ENCODE measurements around the gene SNAI3. TPM values are rescaled to one million over a fixed set of nuclear protein-coding genes. Genes with fewer than 3 reads are reported as not detected.

Gene SNAI3
- total and polyA plus RNA-seq, 2 of the 8 experiments (the other 6 are each of a cell fraction or from before 2014, with no cell fraction given), result 8.5 to 13.3 TPM

DNA sequence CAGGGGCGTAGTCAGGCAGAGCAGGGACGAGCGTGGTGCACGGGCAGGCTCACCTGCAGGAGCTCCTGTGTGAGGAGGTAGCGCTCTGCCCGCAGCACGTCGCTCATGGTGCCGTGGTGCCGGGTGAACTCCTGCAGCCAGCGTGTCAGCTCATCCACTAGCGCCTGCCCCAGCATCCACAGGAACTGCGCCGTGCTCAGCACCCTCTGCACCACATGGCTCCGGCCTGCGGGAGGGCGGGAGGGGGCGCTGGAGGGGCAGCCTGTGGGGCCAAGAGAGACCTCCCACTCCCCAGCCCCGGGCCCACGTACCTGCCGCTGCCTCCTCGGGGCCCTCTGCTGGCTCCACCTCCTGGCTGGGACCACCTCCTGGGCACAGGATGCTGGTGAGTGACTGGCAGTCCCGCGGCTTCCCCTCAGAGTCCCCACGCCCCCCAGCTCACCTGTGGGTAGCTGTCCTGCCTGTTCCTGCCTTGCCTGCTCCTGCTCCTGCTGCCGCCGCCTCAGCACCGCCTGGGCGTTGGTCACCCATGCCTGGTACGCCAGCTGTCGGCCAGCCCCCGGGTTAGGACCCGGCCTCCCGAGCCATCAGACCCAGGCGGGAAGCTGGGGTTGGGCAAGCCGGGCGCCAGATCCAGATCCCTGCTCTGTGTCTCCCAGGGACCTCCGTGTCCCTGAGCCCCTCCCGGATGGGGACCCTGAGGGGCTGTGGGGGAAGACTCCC lies 36.6 kb upstream of the SNAI3 start:
- Histone ChIP-seq H2BK20ac (ENCODE audit: low read length) (no peak overlapping the region), H2BK15ac (ENCODE audit: low read length) (no peak overlapping the region), H3K27me3 (replicated peaks in 1 of 4; ENCODE audit: control insufficient read depth in 3 of 4, extremely low read depth in 1 of 4, insufficient read depth in 3 of 4, low read length in 3 of 4) (no peaks in the 10 kb centered on the region), H4K20me1 (replicated peaks in 1 of 2; ENCODE audit: control insufficient read depth in 1 of 2, insufficient read depth in 2 of 2, low read length in 2 of 2) (peaks cover 0 to 13% of the 10 kb centered on the region in 2 experiments), H3K23ac (ENCODE audit: insufficient read length) (no peak overlapping the region), H3K56ac (replicated peaks; ENCODE audit: insufficient read length, low read depth, low read length) (no peak overlapping the region), H2BK12ac (ENCODE audit: low read depth, low read length) (no peak overlapping the region), H3K79me2 (ENCODE audit: control insufficient read depth in 1 of 2, insufficient read depth in 2 of 2, low read length in 2 of 2) (no peaks in the 10 kb centered on the region), H2BK120ac (replicated peaks; ENCODE audit: low read depth, low read length) (no peak overlapping the region), H3K9ac (replicated peaks in 1 of 4; ENCODE audit: extremely low read depth in 1 of 4, low read depth in 3 of 4, low read length in 3 of 4) (no peak overlapping the region), H2AFZ (ENCODE audit: low read length) (no peak overlapping the region), H2AK5ac (ENCODE audit: low read depth, low read length) (no peak overlapping the region), H3K27ac (ENCODE audit: low read depth, low read length) (no peak overlapping the region), H3K18ac (ENCODE audit: extremely low read depth, low read length) (no peak overlapping the region), H3K14ac (ENCODE audit: insufficient read length) (no peak overlapping the region), H4K5ac (ENCODE audit: insufficient read length, low read depth, low read length) (no peak overlapping the region), H3K23me2 (ENCODE audit: low read depth, low read length) (no peaks in the 10 kb centered on the region), H2BK5ac (ENCODE audit: low read depth, low read length) (peak overlapping the region; percentile 52), H3K4me2 (ENCODE audit: insufficient read depth in 1 of 2, low read depth in 2 of 2, low read length in 2 of 2) (no peak overlapping the region), H3K4me1 (replicated peaks in 1 of 4; ENCODE audit: control insufficient read depth in 3 of 4, insufficient read depth in 4 of 4, low read length in 3 of 4) (no peaks in the 10 kb centered on the region), H3K9me3 (ENCODE audit: insufficient read depth in 2 of 2, low read depth in 1 of 2, low read length in 1 of 2) (no peaks in the 10 kb centered on the region), H4K8ac (ENCODE audit: extremely low read depth, insufficient read depth, low read length) (no peak overlapping the region), H3K36me3 (ENCODE audit: control insufficient read depth in 2 of 4, insufficient read depth in 4 of 4, low read length in 3 of 4) (peaks cover 0 to 30% (median 7%) of the 10 kb centered on the region in 4 experiments; a peak in 5 of 8 replicates), H3K4ac (replicated peaks; ENCODE audit: insufficient read length, low read depth, low read length) (no peak overlapping the region), H4K91ac (replicated peaks; ENCODE audit: insufficient read length, low read length) (no peak overlapping the region), H3K4me3 (ENCODE audit: extremely low read depth in 1 of 4, insufficient read depth in 2 of 4, low read depth in 3 of 4, low read length in 4 of 4) (no peak overlapping the region), H3K79me1 (ENCODE audit: low read depth, low read length) (no peaks in the 10 kb centered on the region)
- DNase-seq (ENCODE audit: low read depth in 1 of 2, low spot score in 2 of 2), result no peak
- ChIA-PET POLR2A (ENCODE audit: partially characterized antibody) (interaction anchor here (0.8 to 1.8 kb wide), 4 partner anchors 8 to 45 kb away, joined by 3 to 4 read pairs (median 4); no protein-coding TSS in a partner anchor), CTCF (ENCODE audit: partially characterized antibody) (interaction anchor here (1.1 to 4.5 kb wide), 4 partner anchors 14 to 69 kb away, joined by 3 to 24 read pairs (median 4); no protein-coding TSS in a partner anchor)
- no peak for FAIRE-seq
- WGBS, 2 experiments (ENCODE audit: extremely low coverage in 1 of 2, insufficient coverage in 1 of 2, insufficient read length in 1 of 2, insufficient replicate concordance in 2 of 2, low coverage in 1 of 2, low lambda C conversion rate in 2 of 2, missing lambda C conversion rate in 1 of 2), result 96% methylated on average over 27 of the region's 39 CpGs; no CpG with 5 or more reads in 1 of the 2 experiments
- TF ChIP-seq NANOG (IDR thresholded peaks at IDR 0.05; ENCODE audit: insufficient read depth, low read depth, low read length, poor library complexity, severe bottlenecking) (no peak), CREB1 (IDR thresholded peaks at IDR 0.05) (no peak), SIN3A (conservative IDR thresholded peaks at IDR 0.05 in 1 of 2, IDR thresholded peaks at IDR 0.05 in 1 of 2; ENCODE audit: low read depth in 1 of 2, low read length in 2 of 2) (no peak), EGR1 (IDR thresholded peaks at IDR 0.05; ENCODE audit: borderline replicate concordance, low read depth, low read length) (no peak), GTF2F1 (IDR thresholded peaks at IDR 0.05; ENCODE audit: borderline replicate concordance, low read depth, low read length) (no peak), JUN (IDR thresholded peaks at IDR 0.05; ENCODE audit: low read depth, low read length) (no peak), POLR2A (IDR thresholded peaks at IDR 0.05; ENCODE audit: control extremely low read depth in 1 of 2, low read depth in 2 of 2, low read length in 2 of 2) (no peak), SRF (IDR thresholded peaks at IDR 0.05; ENCODE audit: low read depth, low read length) (no peak)
- TF ChIP-seq, protein P1, sequence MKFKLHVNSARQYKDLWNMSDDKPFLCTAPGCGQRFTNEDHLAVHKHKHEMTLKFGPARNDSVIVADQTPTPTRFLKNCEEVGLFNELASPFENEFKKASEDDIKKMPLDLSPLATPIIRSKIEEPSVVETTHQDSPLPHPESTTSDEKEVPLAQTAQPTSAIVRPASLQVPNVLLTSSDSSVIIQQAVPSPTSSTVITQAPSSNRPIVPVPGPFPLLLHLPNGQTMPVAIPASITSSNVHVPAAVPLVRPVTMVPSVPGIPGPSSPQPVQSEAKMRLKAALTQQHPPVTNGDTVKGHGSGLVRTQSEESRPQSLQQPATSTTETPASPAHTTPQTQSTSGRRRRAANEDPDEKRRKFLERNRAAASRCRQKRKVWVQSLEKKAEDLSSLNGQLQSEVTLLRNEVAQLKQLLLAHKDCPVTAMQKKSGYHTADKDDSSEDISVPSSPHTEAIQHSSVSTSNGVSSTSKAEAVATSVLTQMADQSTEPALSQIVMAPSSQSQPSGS (IDR thresholded peaks at IDR 0.05; ENCODE audit: low read length), result no peak
- TF ChIP-seq, protein P2, sequence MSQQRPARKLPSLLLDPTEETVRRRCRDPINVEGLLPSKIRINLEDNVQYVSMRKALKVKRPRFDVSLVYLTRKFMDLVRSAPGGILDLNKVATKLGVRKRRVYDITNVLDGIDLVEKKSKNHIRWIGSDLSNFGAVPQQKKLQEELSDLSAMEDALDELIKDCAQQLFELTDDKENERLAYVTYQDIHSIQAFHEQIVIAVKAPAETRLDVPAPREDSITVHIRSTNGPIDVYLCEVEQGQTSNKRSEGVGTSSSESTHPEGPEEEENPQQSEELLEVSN (IDR thresholded peaks at IDR 0.05), result no peak

Measured in H1 (cell line).